HCT116 (cell line): Measurements from ENCODE around the gene MAD2L1. TPM values are rescaled to one million over a fixed set of nuclear protein-coding genes. Genes with fewer than 3 reads are reported as not detected.

ENCODE experiments used
- ATAC-seq: fragments of 200-7000 bp; cut with Tn5 transposase; 2 replicates; pipeline ENCODE4 v1.9.1; 2020; ENCODE audit warnings: mild to moderate bottlenecking, moderate library complexity
- BruUV-seq: library from RNA; stranded (reverse); fragments of 400-500 nt; replicated peaks from 2 replicates; lab custom pipeline; 2021; lab: Mats Ljungman, UMichigan
- CTCF ChIA-PET: fragments of 300-600 bp; sonication (Branson Sonifier 250); formaldehyde crosslinking; loops from one replicate; lab custom pipeline; 2021; ENCODE audit warnings: antibody characterized with exemption; lab: Charles Lee
- POLR2A ChIA-PET: fragments of 300-600, 350-600 bp; sonication (Branson Sonifier 250); formaldehyde crosslinking; loops from one replicate; lab custom pipeline; 2021; ENCODE audit warnings: antibody characterized with exemption; lab: Charles Lee
- RAD21 ChIA-PET, 2 experiments: fragments of 300-600 bp; sonication (Branson Sonifier 250); formaldehyde crosslinking; loops; one replicate each; lab custom pipeline; 2023; ENCODE audit warnings: low total read pairs in 2 of 2; ENCODE audit not compliant: uncharacterized antibody in 2 of 2, unreplicated experiment in 2 of 2, low non-redundant PET in 1 of 2; lab: Charles Lee
- DNase-seq: peaks from one replicate; pipeline ENCODE4 v3.0.0-alpha.2; 2010; ENCODE audit warnings: low read depth, low spot score
- H2AFZ ChIP-seq: fragments of 200-600 bp; shearing (Covaris generic), sonication (generic); 2 replicates; pipeline ENCODE4 v1.6.1; 2017; ENCODE audit warnings: low read depth, mixed run types, mixed read lengths, antibody characterized with exemption, low read length; ENCODE audit not compliant: poor library complexity, severe bottlenecking
- H3K27ac ChIP-seq: 2 replicates; pipeline ENCODE4 v1.5.1; 2012; ENCODE audit warnings: low read depth, low read length
- H3K27me3 ChIP-seq: fragments of 200-600 bp; sonication (generic); 2 replicates; pipeline ENCODE4 v1.6.1; 2016; ENCODE audit warnings: mixed run types, low read length, mixed read lengths; ENCODE audit not compliant: insufficient read depth
- H3K36me3 ChIP-seq, 2 experiments: fragments of 200-500 bp in 1 of 2; fragments of 200-600 bp in 1 of 2; sonication (Bioruptor generic) in 1 of 2; sonication (generic) in 1 of 2; 2 replicates each; pipeline versions ENCODE4 v1.5.1 to v1.6.1; 2014 to 2016; ENCODE audit warnings: low read length in 2 of 2, inconsistent platforms in 1 of 2, mixed read lengths in 1 of 2, mixed run types in 1 of 2; ENCODE audit not compliant: insufficient read depth in 2 of 2, control insufficient read depth in 1 of 2
- H3K4me1 ChIP-seq, 2 experiments: fragments of 200-600 bp in 1 of 2; sonication (generic) in 1 of 2; 2 replicates each; pipeline versions ENCODE4 v1.5.1 to v1.6.1; 2012 to 2017; ENCODE audit warnings: low read length in 2 of 2, inconsistent platforms in 1 of 2, mild to moderate bottlenecking in 1 of 2, mixed read lengths in 1 of 2, mixed run types in 1 of 2, moderate library complexity in 1 of 2; ENCODE audit not compliant: insufficient read depth in 2 of 2, control insufficient read depth in 1 of 2
- H3K4me2 ChIP-seq: fragments of 200-600 bp; sonication (generic); 2 replicates; pipeline ENCODE4 v1.6.1; 2017; ENCODE audit warnings: mixed run types, low read length, mixed read lengths
- H3K4me3 ChIP-seq, 2 experiments: fragments of 200-600 bp in 1 of 2; sonication (generic) in 1 of 2; replicated peaks in 1 of 2; 2 replicates each; pipeline ENCODE4 v1.5.1; 2011 to 2016; ENCODE audit warnings: low read length in 2 of 2, control low read depth in 1 of 2, low read depth in 1 of 2, mild to moderate bottlenecking in 1 of 2, mixed read lengths in 1 of 2, mixed run types in 1 of 2
- H3K79me2 ChIP-seq: fragments of 200-600 bp; sonication (generic); 2 replicates; pipeline ENCODE4 v1.6.1; 2017; ENCODE audit warnings: mild to moderate bottlenecking, mixed run types, low read length, moderate library complexity, mixed read lengths; ENCODE audit not compliant: insufficient read depth
- H3K9ac ChIP-seq: fragments of 200-600 bp; sonication (generic); 2 replicates; pipeline ENCODE4 v1.6.1; 2016; ENCODE audit warnings: low read length, mixed read lengths
- H3K9me2 ChIP-seq: fragments of 200-600 bp; sonication (generic), shearing (Covaris generic); 2 replicates; pipeline ENCODE4 v1.6.1; 2017; ENCODE audit warnings: mixed run types, mild to moderate bottlenecking, moderate library complexity; ENCODE audit not compliant: insufficient read depth
- H3K9me3 ChIP-seq, 2 experiments: fragments of 200-500 bp in 1 of 2; fragments of 200-600 bp in 1 of 2; sonication (Bioruptor generic) in 1 of 2; sonication (generic) in 1 of 2; 2 replicates each; pipeline ENCODE4 v1.6.1; 2014 to 2017; ENCODE audit warnings: low read length in 2 of 2, mixed read lengths in 2 of 2, inconsistent platforms in 1 of 2, low read depth in 1 of 2, mild to moderate bottlenecking in 1 of 2, mixed run types in 1 of 2, moderate library complexity in 1 of 2; ENCODE audit not compliant: control insufficient read depth in 1 of 2, insufficient read depth in 1 of 2
- H4K20me1 ChIP-seq: fragments of 200-600 bp; sonication (generic), shearing (Covaris generic); 2 replicates; pipeline ENCODE4 v1.6.1; 2017; ENCODE audit warnings: mixed run types, mild to moderate bottlenecking, moderate library complexity; ENCODE audit not compliant: insufficient read depth
- CBX3 ChIP-seq: IDR thresholded peaks from 2 replicates; pipeline ENCODE4 v1.6.1; 2012; ENCODE audit warnings: low read depth
- EGR1 ChIP-seq: IDR thresholded peaks from 2 replicates; pipeline ENCODE4 v1.6.1; 2012; ENCODE audit warnings: low read depth
- FOSL1 ChIP-seq: IDR thresholded peaks from 2 replicates; pipeline ENCODE4 v1.6.1; 2012; ENCODE audit warnings: low read depth
- SIN3A ChIP-seq: IDR thresholded peaks from 2 replicates; pipeline ENCODE4 v1.6.1; 2012; ENCODE audit warnings: low read depth
- SP1 ChIP-seq: IDR thresholded peaks from 2 replicates; pipeline ENCODE4 v1.6.1; 2012; ENCODE audit warnings: low read depth
- SRF ChIP-seq: IDR thresholded peaks from 2 replicates; pipeline ENCODE4 v1.6.1; 2012; ENCODE audit warnings: low read depth
- TCF7L2 ChIP-seq: IDR thresholded peaks from 2 replicates; pipeline ENCODE4 v1.7.0; 2011; ENCODE audit warnings: borderline replicate concordance, inconsistent platforms; ENCODE audit not compliant: insufficient read depth, insufficient read length; ENCODE audit errors: extremely low read depth
- YY1 ChIP-seq: IDR thresholded peaks from 2 replicates; pipeline ENCODE4 v1.6.1; 2011; ENCODE audit warnings: low read length, low read depth, moderate library complexity, mild to moderate bottlenecking; ENCODE audit not compliant: insufficient replicate concordance; ENCODE audit errors: extremely low read depth
- ZFX ChIP-seq: fragments of 450-650 bp; IDR thresholded peaks from 2 replicates; pipeline ENCODE4 v1.6.1; 2017
- ZNF274 ChIP-seq: fragments of 200-500 bp; sonication (Bioruptor generic); IDR thresholded peaks from 2 replicates; pipeline ENCODE4 v1.6.1; 2014; ENCODE audit warnings: mild to moderate bottlenecking, low read depth, low read length, inconsistent platforms
- intact Hi-C: fragments of 100-400 bp; cut with micrococcal nuclease; formaldehyde crosslinking; loops from 2 replicates; pipeline ENCODE4 v1.10.0; 2022
- total RNA-seq: library from RNA; stranded (reverse); gene quantifications from one replicate; pipeline ENCODE4 v1.2.1, GENCODE V29; 2021; ENCODE audit not compliant: unreplicated experiment
- TF ChIP-seq, protein P1 (sequence below): IDR thresholded peaks from 2 replicates; pipeline ENCODE4 v1.6.1; 2012
- TF ChIP-seq, protein P2 (sequence below), 3 experiments: fragments of 200-600 bp in 1 of 3; sonication (generic) in 1 of 3; IDR thresholded peaks in 2 of 3; conservative IDR thresholded peaks in 1 of 3; 2 replicates each; pipeline ENCODE4 v1.5.1; 2012 to 2017; ENCODE audit warnings: low read depth in 2 of 3, low read length in 2 of 3, antibody characterized with exemption in 1 of 3, borderline replicate concordance in 1 of 3, control low read depth in 1 of 3, mild to moderate bottlenecking in 1 of 3, mixed read lengths in 1 of 3, mixed run types in 1 of 3, moderate library complexity in 1 of 3; ENCODE audit not compliant: insufficient read depth in 1 of 3

MAD2L1 gene
- total RNA-seq, 1 experiment from 2014 or later = 92.9 TPM

DNA sequence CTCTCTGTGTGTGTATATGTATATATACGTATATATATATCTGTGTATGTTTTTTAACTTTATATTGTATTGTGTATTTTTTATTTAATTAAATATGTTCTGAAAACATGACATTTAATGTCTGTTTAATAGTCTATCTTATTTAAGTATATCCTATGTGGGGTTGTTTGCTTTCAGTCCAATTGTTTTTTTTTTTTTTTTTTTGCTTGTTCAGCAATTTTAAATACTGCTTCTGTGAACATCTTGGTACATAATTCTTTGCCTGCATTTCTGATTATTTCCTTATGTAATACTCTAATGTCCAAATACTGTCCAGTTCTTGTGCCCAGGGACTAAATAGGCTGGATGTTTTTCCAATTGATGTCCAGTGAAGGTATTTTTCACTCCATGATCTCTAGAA is 45.1 kb upstream of the MAD2L1 start:
- Histone ChIP-seq H3K9ac (no peak overlapping the region), H3K4me1 (no peaks in the 10 kb centered on the region), H3K4me3 (no peak overlapping the region), H2AFZ (no peak overlapping the region), H3K36me3 (no peaks in the 10 kb centered on the region), H3K4me2 (no peak overlapping the region), H3K27me3 (no peaks in the 10 kb centered on the region), H3K27ac (no peak overlapping the region), H3K9me2 (no peaks in the 10 kb centered on the region), H3K79me2 (no peaks in the 10 kb centered on the region), H4K20me1 (no peaks in the 10 kb centered on the region), H3K9me3 (no peaks in the 10 kb centered on the region)
- RAD21 ChIA-PET = interaction anchor here in 1 of 2 experiments (0.7 kb wide), 1 partner anchor 16 kb away, joined by 3 read pairs; no protein-coding TSS in a partner anchor
- DNase-seq (no peak), ATAC-seq (no peak)
- POLR2A ChIA-PET = interaction anchor here (0.7 kb wide), 1 partner anchor 640 kb away, joined by 4 read pairs; no protein-coding TSS in a partner anchor
- CTCF ChIA-PET = no interaction called here
- TF ChIP-seq SP1 (no peak), ZFX (no peak), ZNF274 (no peak), FOSL1 (no peak), YY1 (no peak), CBX3 (no peak), SRF (no peak), EGR1 (no peak), SIN3A (no peak), TCF7L2 (no peak)
- TF ChIP-seq, protein P1, sequence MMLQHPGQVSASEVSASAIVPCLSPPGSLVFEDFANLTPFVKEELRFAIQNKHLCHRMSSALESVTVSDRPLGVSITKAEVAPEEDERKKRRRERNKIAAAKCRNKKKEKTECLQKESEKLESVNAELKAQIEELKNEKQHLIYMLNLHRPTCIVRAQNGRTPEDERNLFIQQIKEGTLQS = no peak
- TF ChIP-seq, protein P2, sequence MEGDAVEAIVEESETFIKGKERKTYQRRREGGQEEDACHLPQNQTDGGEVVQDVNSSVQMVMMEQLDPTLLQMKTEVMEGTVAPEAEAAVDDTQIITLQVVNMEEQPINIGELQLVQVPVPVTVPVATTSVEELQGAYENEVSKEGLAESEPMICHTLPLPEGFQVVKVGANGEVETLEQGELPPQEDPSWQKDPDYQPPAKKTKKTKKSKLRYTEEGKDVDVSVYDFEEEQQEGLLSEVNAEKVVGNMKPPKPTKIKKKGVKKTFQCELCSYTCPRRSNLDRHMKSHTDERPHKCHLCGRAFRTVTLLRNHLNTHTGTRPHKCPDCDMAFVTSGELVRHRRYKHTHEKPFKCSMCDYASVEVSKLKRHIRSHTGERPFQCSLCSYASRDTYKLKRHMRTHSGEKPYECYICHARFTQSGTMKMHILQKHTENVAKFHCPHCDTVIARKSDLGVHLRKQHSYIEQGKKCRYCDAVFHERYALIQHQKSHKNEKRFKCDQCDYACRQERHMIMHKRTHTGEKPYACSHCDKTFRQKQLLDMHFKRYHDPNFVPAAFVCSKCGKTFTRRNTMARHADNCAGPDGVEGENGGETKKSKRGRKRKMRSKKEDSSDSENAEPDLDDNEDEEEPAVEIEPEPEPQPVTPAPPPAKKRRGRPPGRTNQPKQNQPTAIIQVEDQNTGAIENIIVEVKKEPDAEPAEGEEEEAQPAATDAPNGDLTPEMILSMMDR (IDR thresholded peaks at IDR 0.05 in 2 of 3, conservative IDR thresholded peaks at IDR 0.05 in 1 of 3; ENCODE audit: borderline replicate concordance in 1 of 3, insufficient read depth in 1 of 3, low read depth in 2 of 3, low read length in 2 of 3) = no peak
- BruUV-seq = no TSS peak
- intact Hi-C loops = no loop called here
